Measurements from ENCODE around the gene ELMO1.

The ELMO1 gene

GRCh38 chr7:37205451-37205850, 243.2 kb downstream of the ELMO1 start:
- H3K4me1 ChIP-seq (ENCODE audit: insufficient read depth, low read length), result peaks cover 2% of the 10 kb centered on the region
- H3K4me3 ChIP-seq (ENCODE audit: low read length), result no peak overlapping the region
- no peaks in the 10 kb centered on the region for H3K36me3 ChIP-seq (ENCODE audit: insufficient read depth, low read length)
- no peaks in the 10 kb centered on the region for H3K27me3 ChIP-seq (ENCODE audit: insufficient read depth, low read length)
- H2AFZ ChIP-seq (ENCODE audit: low read depth, low read length), result no peak overlapping the region
- H3K9me3 ChIP-seq (ENCODE audit: low read length), result no peaks in the 10 kb centered on the region

GRCh38 chr7:37201876-37202198, 246.8 kb downstream of the ELMO1 start:
- Histone ChIP-seq H3K4me1 (ENCODE audit: insufficient read depth, low read length) (no peaks in the 10 kb centered on the region), H2AFZ (ENCODE audit: low read depth, low read length) (no peak overlapping the region), H3K4me3 (ENCODE audit: low read length) (no peak overlapping the region), H3K9me3 (ENCODE audit: low read length) (no peaks in the 10 kb centered on the region), H3K36me3 (ENCODE audit: insufficient read depth, low read length) (no peaks in the 10 kb centered on the region), H3K27me3 (ENCODE audit: insufficient read depth, low read length) (no peaks in the 10 kb centered on the region)

- Histone ChIP-seq H2AFZ (ENCODE audit: low read depth, low read length) (no peak overlapping the region), H3K36me3 (ENCODE audit: insufficient read depth, low read length) (no peaks in the 10 kb centered on the region), H3K4me3 (ENCODE audit: low read length) (no peak overlapping the region), H3K9me3 (ENCODE audit: low read length) (no peaks in the 10 kb centered on the region), H3K27me3 (ENCODE audit: insufficient read depth, low read length) (no peaks in the 10 kb centered on the region), H3K4me1 (ENCODE audit: insufficient read depth, low read length) (no peaks in the 10 kb centered on the region)
Measured at GRCh38 chr7:37201003-37201875, 247.4 kb downstream of the ELMO1 start.

GRCh38 chr7:37198906-37199485, 249.7 kb downstream of the ELMO1 start:
- no peak overlapping the region for H2AFZ ChIP-seq (ENCODE audit: low read depth, low read length)
- no peak overlapping the region for H3K4me3 ChIP-seq (ENCODE audit: low read length)
- H3K27me3 ChIP-seq (ENCODE audit: insufficient read depth, low read length), result no peaks in the 10 kb centered on the region
- H3K36me3 ChIP-seq (ENCODE audit: insufficient read depth, low read length), result no peaks in the 10 kb centered on the region
- no peaks in the 10 kb centered on the region for H3K9me3 ChIP-seq (ENCODE audit: low read length)
- H3K4me1 ChIP-seq (ENCODE audit: insufficient read depth, low read length), result no peaks in the 10 kb centered on the region

- Histone ChIP-seq H3K9me3 (ENCODE audit: low read length) (no peaks in the 10 kb centered on the region), H3K4me3 (ENCODE audit: low read length) (no peak overlapping the region), H2AFZ (ENCODE audit: low read depth, low read length) (no peak overlapping the region), H3K27me3 (ENCODE audit: insufficient read depth, low read length) (no peaks in the 10 kb centered on the region), H3K36me3 (ENCODE audit: insufficient read depth, low read length) (no peaks in the 10 kb centered on the region), H3K4me1 (ENCODE audit: insufficient read depth, low read length) (no peaks in the 10 kb centered on the region)
Measured at GRCh38 chr7:37198041-37198905, 250.4 kb downstream of the ELMO1 start.

- Histone ChIP-seq H3K4me1 (ENCODE audit: insufficient read depth, low read length) (no peaks in the 10 kb centered on the region), H3K9me3 (ENCODE audit: low read length) (no peaks in the 10 kb centered on the region), H3K36me3 (ENCODE audit: insufficient read depth, low read length) (no peaks in the 10 kb centered on the region), H3K4me3 (ENCODE audit: low read length) (no peak overlapping the region), H3K27me3 (ENCODE audit: insufficient read depth, low read length) (no peaks in the 10 kb centered on the region), H2AFZ (ENCODE audit: low read depth, low read length) (no peak overlapping the region)
Measured at GRCh38 chr7:37197108-37197507, 251.6 kb downstream of the ELMO1 start.

GRCh38 chr7:37196676-37197075, 252.0 kb downstream of the ELMO1 start:
- Histone ChIP-seq H3K9me3 (ENCODE audit: low read length) (no peaks in the 10 kb centered on the region), H3K27me3 (ENCODE audit: insufficient read depth, low read length) (no peaks in the 10 kb centered on the region), H3K36me3 (ENCODE audit: insufficient read depth, low read length) (no peaks in the 10 kb centered on the region), H2AFZ (ENCODE audit: low read depth, low read length) (no peak overlapping the region), H3K4me1 (ENCODE audit: insufficient read depth, low read length) (no peaks in the 10 kb centered on the region), H3K4me3 (ENCODE audit: low read length) (no peak overlapping the region)

- Histone ChIP-seq H3K4me3 (ENCODE audit: low read length) (no peak overlapping the region), H3K4me1 (ENCODE audit: insufficient read depth, low read length) (no peaks in the 10 kb centered on the region)
Measured at GRCh38 chr7:37195388-37195787, 253.3 kb downstream of the ELMO1 start.

GRCh38 chr7:37194943-37195342, 253.7 kb downstream of the ELMO1 start:
- H3K27me3 ChIP-seq (ENCODE audit: insufficient read depth, low read length), result no peaks in the 10 kb centered on the region
- H3K36me3 ChIP-seq (ENCODE audit: insufficient read depth, low read length), result no peaks in the 10 kb centered on the region
- no peaks in the 10 kb centered on the region for H3K4me1 ChIP-seq (ENCODE audit: insufficient read depth, low read length)
- no peak overlapping the region for H3K4me3 ChIP-seq (ENCODE audit: low read length)
- H3K9me3 ChIP-seq (ENCODE audit: low read length), result no peaks in the 10 kb centered on the region
- H2AFZ ChIP-seq (ENCODE audit: low read depth, low read length), result no peak overlapping the region

More at GRCh38 chr7:37195388-37195787, 253.3 kb downstream of the ELMO1 start:
- Histone ChIP-seq H3K9me3 (ENCODE audit: low read length) (no peaks in the 10 kb centered on the region), H2AFZ (ENCODE audit: low read depth, low read length) (no peak overlapping the region), H3K36me3 (ENCODE audit: insufficient read depth, low read length) (no peaks in the 10 kb centered on the region), H3K27me3 (ENCODE audit: insufficient read depth, low read length) (no peaks in the 10 kb centered on the region)

- Histone ChIP-seq H3K9me3 (ENCODE audit: low read length) (no peaks in the 10 kb centered on the region), H3K36me3 (ENCODE audit: insufficient read depth, low read length) (no peaks in the 10 kb centered on the region), H2AFZ (ENCODE audit: low read depth, low read length) (no peak overlapping the region), H3K4me3 (ENCODE audit: low read length) (no peak overlapping the region), H3K27me3 (ENCODE audit: insufficient read depth, low read length) (no peaks in the 10 kb centered on the region), H3K4me1 (ENCODE audit: insufficient read depth, low read length) (no peaks in the 10 kb centered on the region)
Measured at GRCh38 chr7:37193775-37194135, 254.9 kb downstream of the ELMO1 start.

GRCh38 chr7:37193087-37193774, 255.4 kb downstream of the ELMO1 start:
- H3K36me3 ChIP-seq (ENCODE audit: insufficient read depth, low read length), result no peaks in the 10 kb centered on the region
- no peak overlapping the region for H3K4me3 ChIP-seq (ENCODE audit: low read length)
- no peaks in the 10 kb centered on the region for H3K9me3 ChIP-seq (ENCODE audit: low read length)
- no peaks in the 10 kb centered on the region for H3K4me1 ChIP-seq (ENCODE audit: insufficient read depth, low read length)
- no peaks in the 10 kb centered on the region for H3K27me3 ChIP-seq (ENCODE audit: insufficient read depth, low read length)
- H2AFZ ChIP-seq (ENCODE audit: low read depth, low read length), result no peak overlapping the region

GRCh38 chr7:37191797-37192196, 256.9 kb downstream of the ELMO1 start:
- H3K27me3 ChIP-seq (ENCODE audit: insufficient read depth, low read length), result no peaks in the 10 kb centered on the region
- no peaks in the 10 kb centered on the region for H3K9me3 ChIP-seq (ENCODE audit: low read length)
- H3K36me3 ChIP-seq (ENCODE audit: insufficient read depth, low read length), result no peaks in the 10 kb centered on the region
- no peak overlapping the region for H2AFZ ChIP-seq (ENCODE audit: low read depth, low read length)
- H3K4me3 ChIP-seq (ENCODE audit: low read length), result no peak overlapping the region
- no peaks in the 10 kb centered on the region for H3K4me1 ChIP-seq (ENCODE audit: insufficient read depth, low read length)

- Histone ChIP-seq H3K27me3 (ENCODE audit: insufficient read depth, low read length) (no peaks in the 10 kb centered on the region), H2AFZ (ENCODE audit: low read depth, low read length) (no peak overlapping the region), H3K9me3 (ENCODE audit: low read length) (no peaks in the 10 kb centered on the region), H3K4me3 (ENCODE audit: low read length) (no peak overlapping the region), H3K4me1 (ENCODE audit: insufficient read depth, low read length) (peaks cover 4% of the 10 kb centered on the region), H3K36me3 (ENCODE audit: insufficient read depth, low read length) (no peaks in the 10 kb centered on the region)
Measured at GRCh38 chr7:37187179-37187578, 261.5 kb downstream of the ELMO1 start.
